HepG2 (cell line): ENCODE measurements around the gene GARIN1A. TPM values are rescaled to one million over a fixed set of nuclear protein-coding genes. Genes with fewer than 3 reads are reported as not detected.

Experiments
- ATAC-seq: fragments of 200-7000 bp; cut with Tn5 transposase; 3 replicates; pipeline ENCODE4 v1.9.1; 2020; ENCODE audit warnings: mild to moderate bottlenecking, moderate library complexity
- BruUV-seq: library from RNA; stranded (reverse); fragments of 400-500 nt; replicated peaks from 2 replicates; lab custom pipeline; 2021; lab: Mats Ljungman, UMichigan
- CTCF ChIA-PET: fragments of 300-600 bp; formaldehyde crosslinking; extraction: SDS; loops from one replicate; lab custom pipeline; 2021; ENCODE audit warnings: low total read pairs, inconsistent platforms, low intra/inter-chr PET ratio; lab: Yijun Ruan, JAX
- POLR2A ChIA-PET: fragments of 350-600 bp; sonication (Branson Sonifier 250); formaldehyde crosslinking; loops from one replicate; lab custom pipeline; 2020; ENCODE audit warnings: antibody characterized with exemption, inconsistent platforms; lab: Yijun Ruan, JAX
- DNase-seq: peaks from one replicate; pipeline ENCODE4 v3.0.0-alpha.2; 2015; ENCODE audit warnings: low spot score
- FAIRE-seq: peaks from 3 replicates; lab custom pipeline; 2011; peaks lifted over from hg19 to GRCh38; lab: Jason Lieb, UNC
- H2AFZ ChIP-seq: one replicate; pipeline ENCODE4 v1.6.1; 2011; ENCODE audit warnings: low read length, inconsistent platforms
- H3K27ac ChIP-seq: fragments of 300-600 bp; 3 replicates; pipeline ENCODE4 v1.8.0; 2011; ENCODE audit warnings: mixed run types, mild to moderate bottlenecking, mixed read lengths, low read length, inconsistent platforms; ENCODE audit not compliant: insufficient read depth; ENCODE audit errors: extremely low read length
- H3K27me3 ChIP-seq, 2 experiments: fragments of 200-600 bp in 1 of 2; 2 replicates in 1 of 2; 3 replicates in 1 of 2; pipeline versions ENCODE4 v1.6.0 to v1.8.0; 2011; ENCODE audit warnings: low read length in 2 of 2, mild to moderate bottlenecking in 2 of 2, moderate library complexity in 2 of 2, inconsistent platforms in 1 of 2; ENCODE audit not compliant: insufficient read depth in 2 of 2, control insufficient read depth in 1 of 2
- H3K36me3 ChIP-seq, 2 experiments: fragments of 200-600 bp in 1 of 2; replicated peaks in 1 of 2; 2 replicates in 1 of 2; 3 replicates in 1 of 2; pipeline versions ENCODE4 v1.5.1 to v1.8.0; 2011; ENCODE audit warnings: low read length in 2 of 2, inconsistent platforms in 1 of 2; ENCODE audit not compliant: insufficient read depth in 2 of 2, control insufficient read depth in 1 of 2
- H3K4me1 ChIP-seq: 2 replicates; pipeline ENCODE4 v1.5.1; 2012; ENCODE audit warnings: low read length, inconsistent platforms; ENCODE audit not compliant: insufficient read depth
- H3K4me2 ChIP-seq: 2 replicates; pipeline ENCODE4 v1.6.0; 2011; ENCODE audit warnings: low read depth, low read length, inconsistent platforms
- H3K4me3 ChIP-seq, 3 experiments: fragments of 200-600 bp in 1 of 3; sonication (generic), shearing (Covaris generic) in 1 of 3; replicated peaks in 1 of 3; 2 replicates each; pipeline ENCODE4 v1.5.1; 2011 to 2016; ENCODE audit warnings: low read length in 3 of 3, inconsistent platforms in 2 of 3, low read depth in 2 of 3, mild to moderate bottlenecking in 2 of 3, control low read depth in 1 of 3, mixed read lengths in 1 of 3; ENCODE audit not compliant: insufficient read depth in 1 of 3
- H3K79me2 ChIP-seq: one replicate; pipeline ENCODE4 v1.6.1; 2011; ENCODE audit warnings: low read length, inconsistent platforms; ENCODE audit not compliant: insufficient read depth
- H3K9ac ChIP-seq: 2 replicates; pipeline ENCODE4 v1.6.0; 2011; ENCODE audit warnings: mild to moderate bottlenecking, low read depth, low read length, inconsistent platforms; ENCODE audit not compliant: insufficient read depth
- H3K9me3 ChIP-seq: 2 replicates; pipeline ENCODE4 v1.5.1; 2012; ENCODE audit warnings: mild to moderate bottlenecking, low read length
- H4K20me1 ChIP-seq: 2 replicates; pipeline ENCODE4 v1.6.0; 2011; ENCODE audit warnings: inconsistent platforms, mild to moderate bottlenecking, low read length, moderate library complexity; ENCODE audit not compliant: insufficient read depth
- ASH2L ChIP-seq: fragments of 300-600, 200-600 bp; sonication (generic); IDR thresholded peaks from 2 replicates; pipeline ENCODE4 v1.7.0; 2017; ENCODE audit warnings: low read depth, mild to moderate bottlenecking, moderate library complexity, mixed read lengths, low read length; ENCODE audit not compliant: insufficient read length
- CBX1 ChIP-seq: IDR thresholded peaks from one replicate; pipeline ENCODE4 v1.6.1; 2016; ENCODE audit warnings: antibody characterized with exemption, low read depth
- ETS1 ChIP-seq: sonication (generic); formaldehyde crosslinking; IDR thresholded peaks from 2 replicates; pipeline ENCODE4 v1.4.0; 2020; ENCODE audit warnings: missing genetic modification reagents
- GZF1 ChIP-seq: sonication (generic); formaldehyde crosslinking; IDR thresholded peaks from 2 replicates; pipeline ENCODE4 v1.5.1; 2020; ENCODE audit warnings: mild to moderate bottlenecking, missing genetic modification reagents
- NFIB ChIP-seq: sonication (generic); formaldehyde crosslinking; IDR thresholded peaks from 2 replicates; pipeline ENCODE4 v1.9.0; 2021; ENCODE audit warnings: missing genetic modification reagents, mild to moderate bottlenecking, borderline replicate concordance
- PLRG1 ChIP-seq: fragments of 450-650 bp; conservative IDR thresholded peaks from 2 replicates; pipeline ENCODE4 v1.6.1; 2016
- SALL2 ChIP-seq: sonication (generic); formaldehyde crosslinking; IDR thresholded peaks from 2 replicates; pipeline ENCODE4 v1.8.1; 2023; ENCODE audit warnings: mild to moderate bottlenecking, missing genetic modification reagents, inconsistent platforms
- SIN3B ChIP-seq: fragments of 150-350 bp; IDR thresholded peaks from 2 replicates; pipeline ENCODE4 v1.6.1; 2014; ENCODE audit warnings: low read length
- TFAP4 ChIP-seq: sonication (generic); IDR thresholded peaks from 2 replicates; pipeline ENCODE4 v1.6.1; 2016; ENCODE audit warnings: low read depth, borderline replicate concordance
- THRA ChIP-seq: sonication (generic); formaldehyde crosslinking; IDR thresholded peaks from 2 replicates; pipeline ENCODE4 v1.4.0; 2020; ENCODE audit warnings: missing genetic modification reagents, borderline replicate concordance
- ZBED4 ChIP-seq: sonication (generic); formaldehyde crosslinking; IDR thresholded peaks from 2 replicates; pipeline ENCODE4 v1.4.0; 2020; ENCODE audit warnings: missing genetic modification reagents, borderline replicate concordance
- ZNF282 ChIP-seq: fragments of 450-650 bp; IDR thresholded peaks from 2 replicates; pipeline ENCODE4 v1.6.1; 2018; ENCODE audit not compliant: partially characterized antibody
- ZNF331 ChIP-seq: sonication (generic); formaldehyde crosslinking; IDR thresholded peaks from 2 replicates; pipeline ENCODE4 v1.4.0; 2020; ENCODE audit warnings: missing genetic modification reagents
- WGBS: methylation state at CpG from one replicate; pipeline ENCODE4 v1.1.6; 2017; ENCODE audit warnings: low lambda C conversion rate; 5-methylcytosine and 5-hydroxymethylcytosine counted together
- in situ Hi-C: cut with HindIII; loops from 2 replicates; pipeline ENCODE4 v1.10.0; 2017; ENCODE audit warnings: low pct_unique_long_range_greater_than_20kb; ENCODE audit not compliant: extremely low pct_ligation_motif_present
- intact Hi-C: fragments of 100-400 bp; cut with micrococcal nuclease; formaldehyde crosslinking; loops from one replicate; pipeline ENCODE4 v1.10.0; 2022; ENCODE audit not compliant: unreplicated experiment
- polyA plus RNA-seq, 8 experiments: library from polyadenylated mRNA; depleted of rRNA in 3 of 8; stranded (reverse) in 7 of 8; unstranded in 1 of 8; fragments of >200 nt; fragmentation: Illumina TruSeq in 4 of 8; extraction: Trizol in 4 of 8; gene quantifications; 2 replicates each; pipeline versions ENCODE4 v1.2.1 to v1.2.3, GENCODE V29; 2011 to 2016; ENCODE audit warnings: low read depth in 4 of 8, missing spikeins in 1 of 8, mixed read lengths in 1 of 8; ENCODE audit not compliant: insufficient read depth in 1 of 8
- total RNA-seq, 5 experiments: library from RNA; depleted of rRNA; stranded (reverse); fragments of >200 nt; fragmentation: Illumina TruSeq; extraction: Trizol; gene quantifications; 2 replicates each; pipeline ENCODE4 v1.2.3, GENCODE V29; 2016; ENCODE audit warnings: low read depth in 1 of 5
- TF ChIP-seq, protein P1 (sequence below): sonication (generic); formaldehyde crosslinking; IDR thresholded peaks from 2 replicates; pipeline ENCODE4 v1.4.0; 2020; ENCODE audit warnings: mild to moderate bottlenecking, low read depth, missing genetic modification reagents
- TF ChIP-seq, protein P2 (sequence below): sonication (generic); formaldehyde crosslinking; IDR thresholded peaks from 2 replicates; pipeline ENCODE4 v1.8.0; 2022; ENCODE audit warnings: mild to moderate bottlenecking, missing genetic modification reagents

The GARIN1A gene
- total and polyA plus RNA-seq, 2 of the 13 experiments (the other 11 are each of a cell fraction or from before 2014, with no cell fraction given), result 0.12 TPM; not detected in 1

- Histone ChIP-seq H3K36me3 (no peaks in the 10 kb centered on the region), H3K9me3 (peaks cover 15% of the 10 kb centered on the region), H3K9ac (no peak overlapping the region), H4K20me1 (no peaks in the 10 kb centered on the region), H3K4me1 (no peaks in the 10 kb centered on the region), H3K4me3 (no peak overlapping the region), H3K27ac (no peak overlapping the region), H2AFZ (no peak overlapping the region), H3K79me2 (no peaks in the 10 kb centered on the region), H3K4me2 (no peak overlapping the region), H3K27me3 (no peaks in the 10 kb centered on the region)
- CTCF ChIA-PET, result no interaction called here
- intact Hi-C loops, result no loop called here
- ATAC-seq (no peak), FAIRE-seq (no peak), DNase-seq (no peak)
- POLR2A ChIA-PET, result no interaction called here
- WGBS, result 84% methylated on average over 5 of the region's 5 CpGs
- no TSS peak for BruUV-seq
- in situ Hi-C loops, result no loop called here
- TF ChIP-seq ASH2L (no peak), ETS1 (CRISPR knock-in tag) (no peak), TFAP4 (no peak), THRA (no peak), PLRG1 (no peak), SALL2 (no peak), NFIB (CRISPR knock-in tag) (no peak), GZF1 (no peak), ZNF331 (no peak), ZBED4 (CRISPR knock-in tag) (no peak), CBX1 (no peak), SIN3B (no peak), ZNF282 (no peak)
- TF ChIP-seq, protein P1, sequence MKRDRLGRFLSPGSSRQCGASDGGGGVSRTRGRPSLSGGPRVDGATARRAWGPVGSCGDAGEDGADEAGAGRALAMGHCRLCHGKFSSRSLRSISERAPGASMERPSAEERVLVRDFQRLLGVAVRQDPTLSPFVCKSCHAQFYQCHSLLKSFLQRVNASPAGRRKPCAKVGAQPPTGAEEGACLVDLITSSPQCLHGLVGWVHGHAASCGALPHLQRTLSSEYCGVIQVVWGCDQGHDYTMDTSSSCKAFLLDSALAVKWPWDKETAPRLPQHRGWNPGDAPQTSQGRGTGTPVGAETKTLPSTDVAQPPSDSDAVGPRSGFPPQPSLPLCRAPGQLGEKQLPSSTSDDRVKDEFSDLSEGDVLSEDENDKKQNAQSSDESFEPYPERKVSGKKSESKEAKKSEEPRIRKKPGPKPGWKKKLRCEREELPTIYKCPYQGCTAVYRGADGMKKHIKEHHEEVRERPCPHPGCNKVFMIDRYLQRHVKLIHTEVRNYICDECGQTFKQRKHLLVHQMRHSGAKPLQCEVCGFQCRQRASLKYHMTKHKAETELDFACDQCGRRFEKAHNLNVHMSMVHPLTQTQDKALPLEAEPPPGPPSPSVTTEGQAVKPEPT (CRISPR knock-in tag), result no peak
- TF ChIP-seq, protein P2, sequence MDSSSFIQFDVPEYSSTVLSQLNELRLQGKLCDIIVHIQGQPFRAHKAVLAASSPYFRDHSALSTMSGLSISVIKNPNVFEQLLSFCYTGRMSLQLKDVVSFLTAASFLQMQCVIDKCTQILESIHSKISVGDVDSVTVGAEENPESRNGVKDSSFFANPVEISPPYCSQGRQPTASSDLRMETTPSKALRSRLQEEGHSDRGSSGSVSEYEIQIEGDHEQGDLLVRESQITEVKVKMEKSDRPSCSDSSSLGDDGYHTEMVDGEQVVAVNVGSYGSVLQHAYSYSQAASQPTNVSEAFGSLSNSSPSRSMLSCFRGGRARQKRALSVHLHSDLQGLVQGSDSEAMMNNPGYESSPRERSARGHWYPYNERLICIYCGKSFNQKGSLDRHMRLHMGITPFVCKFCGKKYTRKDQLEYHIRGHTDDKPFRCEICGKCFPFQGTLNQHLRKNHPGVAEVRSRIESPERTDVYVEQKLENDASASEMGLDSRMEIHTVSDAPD, result no peak
Measured at GRCh38 chr7:128661446-128661845, 10.6 kb upstream of the GARIN1A start.
